Endodermal cell (in vitro differentiated cells): ENCODE data around the gene ARHGAP40. TPM values are rescaled to one million over a fixed set of nuclear protein-coding genes. Genes with fewer than 3 reads are reported as not detected.

Experiments
- DNase-seq: peaks from one replicate; pipeline ENCODE4 v3.0.0-alpha.2; 2017
- H3K27ac ChIP-seq: 2 replicates; pipeline ENCODE4 v1.5.1; 2013; ENCODE audit warnings: mild to moderate bottlenecking, low read depth, low read length, moderate library complexity
- H3K27me3 ChIP-seq: 2 replicates; pipeline ENCODE4 v1.6.1; 2013; ENCODE audit warnings: mild to moderate bottlenecking, low read length, moderate library complexity; ENCODE audit not compliant: insufficient read depth, control insufficient read depth, poor library complexity, severe bottlenecking
- H3K36me3 ChIP-seq: 2 replicates; pipeline ENCODE4 v1.7.0; 2013; ENCODE audit warnings: mild to moderate bottlenecking, low read length, moderate library complexity; ENCODE audit not compliant: control insufficient read depth, insufficient read depth
- H3K4me1 ChIP-seq: one replicate; pipeline ENCODE4 v1.7.0; 2013; ENCODE audit warnings: low read length; ENCODE audit not compliant: control insufficient read depth, insufficient read depth
- H3K4me3 ChIP-seq: 2 replicates; pipeline ENCODE4 v1.5.1; 2013; ENCODE audit warnings: mild to moderate bottlenecking, low read length, moderate library complexity
- H3K9ac ChIP-seq: 2 replicates; pipeline ENCODE4 v1.6.1; 2013; ENCODE audit warnings: mild to moderate bottlenecking, low read length, moderate library complexity; ENCODE audit not compliant: poor library complexity, severe bottlenecking; ENCODE audit errors: extremely low read depth
- H3K9me3 ChIP-seq: 2 replicates; pipeline ENCODE4 v1.6.1; 2013; ENCODE audit warnings: mild to moderate bottlenecking, low read length, moderate library complexity; ENCODE audit not compliant: control insufficient read depth
- H3K27ac Mint-ChIP-seq: 2 replicates; pipeline ENCODE4 v1.8.0; 2020; ENCODE audit warnings: mixed read lengths
- H3K27me3 Mint-ChIP-seq: 2 replicates; pipeline ENCODE4 v1.8.0; 2021; ENCODE audit warnings: mild to moderate bottlenecking, mixed read lengths; ENCODE audit not compliant: insufficient read depth
- H3K36me3 Mint-ChIP-seq: 2 replicates; pipeline ENCODE4 v1.8.0; 2020; ENCODE audit warnings: low read depth, mixed read lengths
- H3K4me1 Mint-ChIP-seq: 2 replicates; pipeline ENCODE4 v1.8.0; 2020; ENCODE audit warnings: mixed read lengths
- H3K4me3 Mint-ChIP-seq: 2 replicates; pipeline ENCODE4 v1.8.0; 2020; ENCODE audit warnings: mild to moderate bottlenecking, moderate library complexity, mixed read lengths
- H3K9me3 Mint-ChIP-seq: 2 replicates; pipeline ENCODE4 v1.8.0; 2020; ENCODE audit warnings: mild to moderate bottlenecking, mixed read lengths
- WGBS, 2 experiments: methylation state at CpG; one replicate each; pipeline versions ENCODE4 v1.1.5 to v1.1.7; 2013; ENCODE audit warnings: missing lambda C conversion rate in 2 of 2, mixed read lengths in 1 of 2; ENCODE audit not compliant: insufficient coverage in 1 of 2, insufficient read length in 1 of 2; 5-methylcytosine and 5-hydroxymethylcytosine counted together
- total RNA-seq, 2 donors: library from RNA; stranded (reverse); fragmentation: NEBNext Ultra II Directional in 1 of 2; extraction: Animal tissue kit (Norgen Biotek cat#: 25700) in 1 of 2; gene quantifications; 2 replicates in 1 of 2; 3 replicates in 1 of 2; pipeline ENCODE4 v1.2.1, GENCODE V29; 2021
- TF ChIP-seq, protein P1 (sequence below): fragments of 200-600 bp; sonication (generic); conservative IDR thresholded peaks from 2 replicates; pipeline ENCODE4 v1.5.0; 2021; ENCODE audit warnings: antibody characterized with exemption, mild to moderate bottlenecking

ARHGAP40 gene
- total RNA-seq, 2 donors from 2014 or later: 5.5 to 18.5 TPM

DNA sequence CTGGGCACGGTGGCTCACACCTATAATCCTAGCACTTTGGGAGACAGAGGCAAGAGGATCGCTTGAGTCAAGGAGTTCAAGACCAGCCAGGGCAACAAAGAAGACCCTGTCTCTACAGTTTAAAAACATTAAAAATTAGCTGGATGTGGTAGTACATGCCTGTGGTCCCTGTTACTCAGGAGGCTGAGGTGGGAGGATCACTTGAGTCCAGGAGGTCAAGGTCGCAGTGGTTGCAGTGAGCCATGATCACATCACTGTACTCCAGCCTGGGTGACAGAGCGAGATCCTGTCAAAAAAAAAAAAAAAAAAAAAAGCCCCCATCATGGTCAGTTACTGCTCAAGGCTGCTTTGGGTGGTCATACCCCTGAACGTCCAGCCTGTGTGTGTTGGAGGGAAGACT is 55.8 kb downstream of the ARHGAP40 start:
- H3K36me3 Mint-ChIP-seq: peaks cover 4% of the 10 kb centered on the region
- DNase-seq: no peak
- Histone ChIP-seq H3K36me3 (peaks cover 3% of the 10 kb centered on the region), H3K27me3 (no peaks in the 10 kb centered on the region), H3K9me3 (no peaks in the 10 kb centered on the region), H3K9ac (no peak overlapping the region), H3K4me1 (no peaks in the 10 kb centered on the region), H3K27ac (no peak overlapping the region), H3K4me3 (no peak overlapping the region)
- H3K4me3 Mint-ChIP-seq: no peak overlapping the region
- no peaks in the 10 kb centered on the region for H3K4me1 Mint-ChIP-seq
- H3K27ac Mint-ChIP-seq: no peak overlapping the region
- H3K27me3 Mint-ChIP-seq: peaks cover 47% of the 10 kb centered on the region
- no peaks in the 10 kb centered on the region for H3K9me3 Mint-ChIP-seq
- WGBS, 2 experiments: 94 to 97% methylated on average over 3 to 5 of the region's 5 CpGs
- TF ChIP-seq, protein P1, sequence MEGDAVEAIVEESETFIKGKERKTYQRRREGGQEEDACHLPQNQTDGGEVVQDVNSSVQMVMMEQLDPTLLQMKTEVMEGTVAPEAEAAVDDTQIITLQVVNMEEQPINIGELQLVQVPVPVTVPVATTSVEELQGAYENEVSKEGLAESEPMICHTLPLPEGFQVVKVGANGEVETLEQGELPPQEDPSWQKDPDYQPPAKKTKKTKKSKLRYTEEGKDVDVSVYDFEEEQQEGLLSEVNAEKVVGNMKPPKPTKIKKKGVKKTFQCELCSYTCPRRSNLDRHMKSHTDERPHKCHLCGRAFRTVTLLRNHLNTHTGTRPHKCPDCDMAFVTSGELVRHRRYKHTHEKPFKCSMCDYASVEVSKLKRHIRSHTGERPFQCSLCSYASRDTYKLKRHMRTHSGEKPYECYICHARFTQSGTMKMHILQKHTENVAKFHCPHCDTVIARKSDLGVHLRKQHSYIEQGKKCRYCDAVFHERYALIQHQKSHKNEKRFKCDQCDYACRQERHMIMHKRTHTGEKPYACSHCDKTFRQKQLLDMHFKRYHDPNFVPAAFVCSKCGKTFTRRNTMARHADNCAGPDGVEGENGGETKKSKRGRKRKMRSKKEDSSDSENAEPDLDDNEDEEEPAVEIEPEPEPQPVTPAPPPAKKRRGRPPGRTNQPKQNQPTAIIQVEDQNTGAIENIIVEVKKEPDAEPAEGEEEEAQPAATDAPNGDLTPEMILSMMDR: no peak

DNA sequence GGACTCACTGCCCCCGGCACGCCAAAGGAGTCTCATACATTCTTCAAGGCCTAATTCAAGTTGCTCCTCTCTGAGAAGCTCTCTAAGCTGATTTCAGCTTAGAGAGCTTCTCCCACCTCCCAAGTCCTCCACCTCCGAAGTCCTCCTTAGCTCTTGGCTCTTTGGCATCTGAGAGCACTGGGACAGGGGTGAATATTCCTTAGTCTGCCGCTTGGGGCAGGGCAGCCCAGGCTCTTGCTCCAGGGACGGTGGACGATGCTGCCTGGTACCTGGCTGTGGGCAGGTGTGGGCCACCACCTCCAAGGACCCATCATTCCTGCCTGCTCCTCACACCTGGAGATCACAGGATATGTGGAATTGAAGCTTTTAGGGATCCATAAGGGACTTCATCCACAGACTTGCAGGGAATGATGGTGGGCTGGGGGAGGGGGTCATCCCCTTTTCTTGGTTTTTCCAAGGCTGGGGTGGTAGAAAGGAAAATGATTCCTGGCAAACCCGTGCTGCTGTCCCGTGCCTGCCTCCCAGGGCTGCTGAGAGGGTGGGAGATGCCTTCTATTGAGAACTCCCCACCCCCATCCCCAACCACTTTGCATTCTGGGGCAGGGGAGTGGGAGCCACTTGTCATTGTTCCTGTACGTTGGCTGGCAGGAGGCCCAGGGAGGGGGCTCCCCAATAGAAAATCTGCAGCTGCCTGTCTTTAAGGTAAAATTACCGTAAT is 57.4 kb downstream of the ARHGAP40 start:
- DNase-seq: peak; percentile 93
- no peak overlapping the region for H3K27ac Mint-ChIP-seq
- Histone ChIP-seq H3K27ac (no peak overlapping the region), H3K4me3 (no peak overlapping the region), H3K36me3 (no peaks in the 10 kb centered on the region), H3K9ac (no peak overlapping the region), H3K9me3 (no peaks in the 10 kb centered on the region), H3K4me1 (no peaks in the 10 kb centered on the region), H3K27me3 (no peaks in the 10 kb centered on the region)
- WGBS, 2 experiments: 6 to 19% methylated on average over 3 to 7 of the region's 10 CpGs
- peaks cover 47% of the 10 kb centered on the region for H3K27me3 Mint-ChIP-seq
- no peaks in the 10 kb centered on the region for H3K36me3 Mint-ChIP-seq
- no peak overlapping the region for H3K4me3 Mint-ChIP-seq
- TF ChIP-seq, protein P1: peak; percentile 89
- H3K9me3 Mint-ChIP-seq: peaks cover under 1% of the 10 kb centered on the region
- H3K4me1 Mint-ChIP-seq: no peaks in the 10 kb centered on the region

DNA sequence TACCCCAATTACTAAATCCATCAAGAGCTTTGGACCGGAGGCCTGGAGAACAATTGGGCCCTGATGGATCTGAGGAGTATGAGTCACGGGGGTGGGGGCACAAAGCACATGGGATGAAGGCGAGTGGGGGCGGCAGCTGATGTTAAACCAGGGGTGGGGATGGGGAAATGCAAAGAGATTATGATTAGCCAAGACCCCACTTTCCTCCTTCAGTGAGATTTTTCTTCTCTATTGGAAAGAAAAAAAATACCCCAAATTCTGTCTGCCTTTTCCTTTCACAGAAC is 57.9 kb downstream of the ARHGAP40 start:
- H3K9me3 Mint-ChIP-seq: peaks cover 6% of the 10 kb centered on the region
- peaks cover 52% of the 10 kb centered on the region for H3K27me3 Mint-ChIP-seq
- H3K4me1 Mint-ChIP-seq: no peaks in the 10 kb centered on the region
- no peaks in the 10 kb centered on the region for H3K27me3 ChIP-seq
- no peak overlapping the region for H3K4me3 ChIP-seq
- no peak overlapping the region for H3K27ac ChIP-seq
- H3K36me3 Mint-ChIP-seq: no peaks in the 10 kb centered on the region
- H3K9me3 ChIP-seq: peaks cover 4% of the 10 kb centered on the region
- H3K27ac Mint-ChIP-seq: no peak overlapping the region
- H3K9ac ChIP-seq: no peak overlapping the region
- DNase-seq: no peak
- TF ChIP-seq, protein P1: no peak
- no peak overlapping the region for H3K4me3 Mint-ChIP-seq
- no peaks in the 10 kb centered on the region for H3K4me1 ChIP-seq
- H3K36me3 ChIP-seq: no peaks in the 10 kb centered on the region
- WGBS, 2 experiments: 73% methylated on average over 3 to 4 of the region's 4 CpGs
